Measurements from ENCODE around the gene C11orf54.
"Not testable (repeated sequence)": the region's sequence is repeated elsewhere in the genome, so short reads cannot be mapped to it uniquely, and the experiment has no call there.

Gene C11orf54

DNA sequence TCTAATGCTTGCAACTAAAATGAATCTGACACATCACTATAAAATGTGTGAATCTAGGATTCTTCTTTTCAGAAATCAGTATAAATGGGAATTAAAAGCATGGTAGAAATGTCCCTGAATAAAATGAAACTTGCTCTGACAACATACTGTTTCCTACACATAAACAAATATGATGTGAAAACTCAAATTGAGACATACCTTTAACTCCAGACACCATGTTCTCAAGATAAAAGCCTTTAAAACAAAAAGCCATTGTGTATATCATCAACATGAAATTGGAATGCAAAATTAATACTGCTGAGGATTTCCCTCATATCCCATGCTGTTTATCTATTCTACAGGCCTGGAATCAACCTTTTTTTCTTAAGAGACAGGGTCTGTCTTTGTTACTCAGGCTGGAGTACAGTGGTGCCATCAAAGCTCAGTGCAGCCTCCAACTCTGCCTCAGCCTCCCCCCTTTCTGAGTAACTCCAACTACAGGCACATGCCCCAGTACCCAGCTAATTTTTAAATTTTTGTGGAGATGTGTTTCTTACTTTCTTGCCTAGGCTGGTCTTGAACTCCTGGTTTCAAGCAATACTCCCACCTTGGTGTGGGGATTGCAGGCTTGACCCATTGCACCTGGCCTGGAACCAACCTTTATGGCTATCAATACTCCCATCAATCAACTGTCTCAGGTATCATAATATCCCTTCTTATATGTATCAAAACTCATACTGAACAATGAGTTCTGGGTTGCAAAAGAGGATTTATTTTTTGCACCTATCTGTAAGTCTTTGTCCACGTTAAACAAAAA is 6.8 kb upstream of the C11orf54 start:
- FAIRE-seq: no peak

DNA sequence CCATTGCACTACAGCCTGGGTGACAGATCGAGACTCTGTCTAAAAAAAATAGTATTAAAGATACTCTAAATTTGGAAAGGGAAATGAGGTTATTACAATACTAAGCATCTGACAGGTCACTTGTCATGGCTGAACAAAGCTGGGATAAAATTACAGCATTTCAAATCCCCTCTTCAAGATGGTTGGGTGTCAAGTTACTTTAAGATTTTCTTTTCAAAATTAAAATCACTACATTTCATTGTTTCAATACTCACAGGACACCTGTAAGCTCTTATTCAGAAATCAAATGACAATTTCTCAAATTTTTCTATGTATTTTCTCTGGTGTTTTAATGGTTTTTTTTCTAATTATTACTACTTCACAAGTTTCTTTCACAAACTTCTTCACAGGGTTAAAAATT is 5.8 kb upstream of the C11orf54 start:
- peak; percentile 6 for FAIRE-seq

DNA sequence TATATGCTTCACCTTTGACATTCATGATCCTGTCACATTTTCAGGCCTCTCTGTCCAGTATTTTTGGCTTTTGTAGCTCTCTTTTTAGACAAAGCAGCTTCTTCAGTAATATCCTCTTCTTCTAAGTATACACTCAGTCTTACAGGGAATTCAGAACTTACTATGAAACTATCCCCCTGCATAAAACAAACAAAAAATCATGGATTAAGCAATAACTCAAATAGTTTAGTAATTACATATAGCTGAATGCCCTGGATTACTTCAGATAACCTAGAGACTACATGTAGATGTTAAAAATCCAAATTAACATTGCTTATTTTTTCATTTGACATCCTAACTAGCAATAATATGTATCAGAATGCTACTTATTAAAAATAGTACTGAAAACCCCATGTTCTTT is 5.3 kb upstream of the C11orf54 start:
- no peak for FAIRE-seq

DNA sequence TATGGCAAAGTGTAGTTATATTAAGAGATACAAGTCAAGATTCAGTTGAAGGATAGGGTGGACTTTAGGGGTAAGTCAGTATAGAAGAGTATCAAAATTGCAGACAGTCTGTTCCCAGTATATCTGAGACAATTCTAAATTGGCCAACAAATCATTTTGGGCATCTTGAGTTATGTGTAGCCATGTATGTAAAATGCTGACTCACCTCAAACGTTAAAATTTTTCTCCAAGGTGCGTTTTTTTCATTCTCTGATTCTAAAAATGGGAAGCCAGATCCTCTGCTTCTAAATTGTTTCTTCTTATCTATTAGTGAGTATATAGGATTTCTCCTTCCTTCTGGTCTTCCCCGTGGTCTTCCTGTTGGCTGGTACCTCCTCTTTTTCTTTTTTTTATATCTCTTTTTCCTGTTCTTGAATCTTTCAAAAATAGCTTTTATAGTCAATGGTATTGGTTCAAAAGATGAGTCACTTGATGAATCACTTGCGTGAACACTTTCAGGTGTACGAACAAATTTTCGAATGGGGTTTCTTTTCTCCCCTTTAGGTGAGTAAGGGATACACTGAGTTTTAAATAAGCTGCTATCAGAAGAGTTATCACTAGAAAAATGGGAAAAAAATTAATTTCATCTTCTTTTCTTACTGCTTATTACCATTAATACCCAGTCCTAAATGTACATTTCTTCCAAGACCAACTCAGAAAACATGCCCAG is 3.4 kb upstream of the C11orf54 start:
- FAIRE-seq: no peak

GRCh38 chr11:93738647-93739081 is 2.8 kb upstream of the C11orf54 start:
- FAIRE-seq: no peak

DNA sequence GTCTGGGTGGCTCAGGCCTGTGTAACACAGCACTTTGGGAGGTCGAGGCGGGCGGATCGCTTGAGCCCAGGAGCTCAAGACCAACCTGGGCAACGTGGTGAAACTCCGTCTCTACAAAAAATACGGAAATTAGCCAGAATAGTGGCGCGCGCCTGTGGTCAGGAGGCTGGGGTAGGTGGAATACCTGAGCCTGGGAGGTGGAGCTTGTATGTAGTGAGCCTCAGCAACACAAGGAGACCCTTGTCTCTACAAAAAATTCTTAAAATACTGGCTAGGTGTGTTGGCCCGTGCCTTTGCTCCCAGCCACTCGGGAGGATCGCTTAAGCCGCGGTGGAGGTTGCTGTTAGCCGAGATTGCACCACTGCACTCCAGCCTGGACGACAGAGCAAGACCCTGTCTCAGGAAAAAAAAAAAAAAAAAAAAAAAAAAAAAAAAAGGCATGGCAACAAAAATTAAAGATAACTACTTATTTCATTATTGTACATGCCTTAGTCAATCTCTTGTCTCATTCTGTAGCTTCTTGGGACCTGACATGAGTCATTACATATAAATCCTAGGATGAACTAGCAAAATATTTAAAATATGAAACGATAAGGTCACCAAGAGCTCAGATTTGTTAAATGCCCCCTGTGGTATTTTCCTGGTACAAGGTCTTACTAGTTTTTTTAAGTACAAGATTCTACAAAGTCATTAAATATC is 1.3 kb upstream of the C11orf54 start:
- FAIRE-seq: no peak

- no peak for FAIRE-seq
These were observed 760 bp upstream of the C11orf54 start for GRCh38 chr11:93740730-93741093.

GRCh38 chr11:93741882-93742226 is 382 bp downstream of the C11orf54 start:
- no peak for FAIRE-seq

GRCh38 chr11:93743291-93743690 is 1.8 kb downstream of the C11orf54 start:
- FAIRE-seq: no peak

DNA sequence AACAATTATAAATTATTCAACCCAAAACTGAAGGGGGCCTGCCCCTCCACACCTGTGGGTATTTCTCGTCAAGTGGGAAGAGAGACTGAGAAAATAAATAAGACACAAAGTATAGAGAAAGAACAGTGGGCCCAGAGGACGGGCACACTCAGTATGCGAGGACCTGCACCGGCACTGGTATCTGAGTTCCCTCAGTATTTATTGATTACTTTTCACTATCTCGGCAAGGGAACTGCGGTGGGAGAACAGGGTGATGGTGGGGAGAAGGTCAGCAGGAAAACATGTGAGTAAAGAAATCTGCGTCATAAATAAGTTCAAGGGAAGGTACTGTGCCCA is 3.2 kb downstream of the C11orf54 start:
- no peak for FAIRE-seq

GRCh38 chr11:93745005-93745755 is 3.7 kb downstream of the C11orf54 start:
- FAIRE-seq: not testable (repeated sequence)

GRCh38 chr11:93746101-93746500 is 4.6 kb downstream of the C11orf54 start:
- no peak for FAIRE-seq

DNA sequence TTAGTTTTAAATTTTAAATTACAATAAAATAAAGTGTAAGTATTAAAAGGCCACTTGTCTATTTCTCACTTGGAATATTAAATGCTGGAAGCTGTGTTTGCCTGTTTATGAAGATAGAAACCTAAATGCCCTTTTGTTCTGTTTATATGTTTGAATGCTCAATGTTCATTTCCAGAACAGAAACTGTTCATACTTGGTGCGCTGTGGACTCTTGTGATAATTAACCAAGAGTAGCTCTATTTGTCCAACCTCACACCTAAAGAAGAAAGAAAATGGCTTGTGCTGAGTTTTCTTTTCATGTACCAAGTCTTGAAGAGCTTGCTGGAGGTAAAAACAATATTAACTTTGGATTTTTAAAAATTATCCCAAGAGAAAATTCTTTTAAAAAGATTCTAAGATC is 5.7 kb downstream of the C11orf54 start:
- no peak for FAIRE-seq

DNA sequence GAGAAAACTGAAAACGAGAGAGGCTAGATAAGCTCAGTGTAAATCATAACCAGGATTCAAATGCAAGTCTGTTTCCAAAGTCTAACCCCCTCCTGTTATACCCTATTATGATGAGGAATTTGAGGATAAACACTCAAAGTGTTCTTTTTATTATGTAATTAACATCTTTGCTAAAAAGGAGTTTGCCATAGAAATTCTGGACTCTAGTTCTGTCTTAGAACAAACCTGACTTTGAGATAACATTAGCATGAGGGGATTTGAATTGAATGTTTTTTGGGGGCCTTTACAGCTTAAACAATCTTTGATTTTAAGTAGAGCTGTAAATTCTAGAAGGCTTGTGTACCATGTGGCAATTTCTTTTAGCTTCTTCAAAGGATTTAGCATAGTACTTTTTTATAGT is 9.5 kb downstream of the C11orf54 start:
- no peak for FAIRE-seq

DNA sequence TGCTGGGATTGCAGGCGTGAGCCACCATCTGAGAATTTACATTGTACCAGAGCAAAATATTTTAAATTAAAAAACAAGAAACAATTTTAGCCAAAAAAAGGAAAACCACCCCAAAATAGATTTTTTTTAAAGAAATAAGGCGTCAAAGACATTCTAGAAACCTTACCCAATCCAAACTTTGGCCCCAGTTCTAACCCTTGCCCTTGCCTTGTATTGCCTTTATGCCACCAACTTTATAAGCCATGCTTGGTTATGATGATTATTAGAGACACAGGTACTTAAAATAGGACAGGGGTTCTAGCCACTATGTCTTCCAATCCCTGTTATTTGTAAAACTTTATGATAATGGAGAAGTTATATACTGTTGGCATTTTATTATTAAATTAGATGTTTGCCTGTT is 11.8 kb downstream of the C11orf54 start:
- no peak for FAIRE-seq

DNA sequence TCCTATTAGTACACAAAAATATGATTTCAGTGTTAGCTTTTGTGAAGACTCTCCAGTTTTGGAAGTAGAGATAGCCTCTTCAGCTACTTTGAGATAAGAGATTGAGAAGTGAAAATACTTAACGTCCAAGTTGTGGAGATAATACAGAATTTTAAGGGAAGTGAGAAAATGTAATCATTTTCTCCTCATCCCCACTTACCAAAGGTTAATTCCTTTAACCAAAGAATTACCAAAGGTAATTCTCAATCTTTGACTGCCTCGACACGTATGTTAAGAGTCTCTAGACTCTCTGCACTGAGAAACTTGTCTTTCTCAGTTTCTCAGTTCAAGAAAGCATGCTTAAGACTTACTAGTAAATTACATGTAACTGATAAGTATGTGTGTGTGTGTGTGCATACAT is 15.3 kb downstream of the C11orf54 start:
- FAIRE-seq: no peak

GRCh38 chr11:93757301-93757700 is 15.8 kb downstream of the C11orf54 start:
- no peak for FAIRE-seq

- no peak for FAIRE-seq
These were observed 16.7 kb downstream of the C11orf54 start for GRCh38 chr11:93757924-93758865.

DNA sequence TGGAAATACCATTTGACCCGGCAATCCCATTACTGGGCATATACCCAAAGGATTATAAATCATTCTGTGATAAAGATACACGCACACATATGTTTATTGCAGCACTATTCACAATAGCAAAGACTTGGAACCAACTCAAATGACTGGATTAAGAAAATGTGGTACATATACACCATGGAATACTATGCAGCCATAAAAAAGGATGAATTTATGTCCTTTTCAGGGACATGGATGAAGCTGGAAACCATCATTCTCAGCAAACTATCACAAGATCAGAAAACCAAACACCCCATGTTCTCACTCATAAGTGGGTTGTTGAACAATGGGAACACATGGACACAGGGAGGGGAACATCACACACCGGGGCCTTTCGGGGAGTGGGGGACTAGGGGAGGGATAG is 17.7 kb downstream of the C11orf54 start:
- not testable (repeated sequence) for FAIRE-seq

GRCh38 chr11:93761910-93762309 is 20.4 kb downstream of the C11orf54 start:
- peak; percentile 67 for FAIRE-seq

- no peak for FAIRE-seq
These were observed 24.1 kb downstream of the C11orf54 start for GRCh38 chr11:93765551-93765950.

GRCh38 chr11:93766504-93766903 is 25.0 kb downstream of the C11orf54 start:
- FAIRE-seq: no peak

Data from G401.6 (cell line).